Spinal cord (tissue), 10 donors: ENCODE data around the gene ACOXL. TPM values are rescaled to one million over a fixed set of nuclear protein-coding genes. Genes with fewer than 3 reads are reported as not detected.

ENCODE experiments used
- DNase-seq, 6 donors: peaks; one replicate each; pipeline versions ENCODE4 v3.0.0 to v3.0.0-alpha.2; 2013 to 2015; ENCODE audit warnings: low spot score in 6 of 6, low read depth in 4 of 6
- H3K27ac ChIP-seq: one replicate; pipeline ENCODE4 v1.5.1; 2013; ENCODE audit warnings: low read depth, low read length, control low read depth
- H3K27me3 ChIP-seq: one replicate; pipeline ENCODE4 v1.6.1; 2013; ENCODE audit warnings: low read length; ENCODE audit not compliant: control insufficient read depth, insufficient read depth
- H3K36me3 ChIP-seq: one replicate; pipeline ENCODE4 v1.6.1; 2013; ENCODE audit warnings: low read length; ENCODE audit not compliant: control insufficient read depth, insufficient read depth
- H3K4me1 ChIP-seq: one replicate; pipeline ENCODE4 v1.6.1; 2013; ENCODE audit warnings: low read length; ENCODE audit not compliant: control insufficient read depth, insufficient read depth
- H3K4me3 ChIP-seq: one replicate; pipeline ENCODE4 v1.5.1; 2013; ENCODE audit warnings: low read depth, low read length, control low read depth
- H3K9me3 ChIP-seq: one replicate; pipeline ENCODE4 v1.6.1; 2013; ENCODE audit warnings: low read length; ENCODE audit not compliant: control insufficient read depth, insufficient read depth
- WGBS: methylation state at CpG from one replicate; pipeline ENCODE4 v1.1.5; 2013; ENCODE audit warnings: missing lambda C conversion rate; ENCODE audit not compliant: insufficient coverage; 5-methylcytosine and 5-hydroxymethylcytosine counted together
- polyA plus RNA-seq, 2 donors: library from polyadenylated mRNA; unstranded; fragments of 120-200 nt; gene quantifications; one replicate each; pipeline ENCODE4 v1.2.1, GENCODE V29; 2013; ENCODE audit not compliant: insufficient read length in 2 of 2
- total RNA-seq, 2 donors: library from RNA; depleted of rRNA in 1 of 2; stranded (reverse); fragments of 120-200 nt in 1 of 2; fragments of >200 nt in 1 of 2; gene quantifications; one replicate each; pipeline versions ENCODE4 v1.2.3 to v1.2.4, GENCODE V29; 2013 to 2014
- donor health status: healthy.

ACOXL gene
- total and polyA plus RNA-seq, 4 donors: 0.06 to 0.45 (median 0.26) TPM

- no peak overlapping the region for H3K4me3 ChIP-seq
- no peak overlapping the region for H3K27ac ChIP-seq
- no peaks in the 10 kb centered on the region for H3K27me3 ChIP-seq
- H3K9me3 ChIP-seq: no peaks in the 10 kb centered on the region
- no peaks in the 10 kb centered on the region for H3K4me1 ChIP-seq
- 84% methylated on average over 10 of the region's 12 CpGs for WGBS
- H3K36me3 ChIP-seq: no peaks in the 10 kb centered on the region
- no peak for DNase-seq
Measured at GRCh38 chr2:110978756-110979470, 246.5 kb downstream of the ACOXL start.

DNA sequence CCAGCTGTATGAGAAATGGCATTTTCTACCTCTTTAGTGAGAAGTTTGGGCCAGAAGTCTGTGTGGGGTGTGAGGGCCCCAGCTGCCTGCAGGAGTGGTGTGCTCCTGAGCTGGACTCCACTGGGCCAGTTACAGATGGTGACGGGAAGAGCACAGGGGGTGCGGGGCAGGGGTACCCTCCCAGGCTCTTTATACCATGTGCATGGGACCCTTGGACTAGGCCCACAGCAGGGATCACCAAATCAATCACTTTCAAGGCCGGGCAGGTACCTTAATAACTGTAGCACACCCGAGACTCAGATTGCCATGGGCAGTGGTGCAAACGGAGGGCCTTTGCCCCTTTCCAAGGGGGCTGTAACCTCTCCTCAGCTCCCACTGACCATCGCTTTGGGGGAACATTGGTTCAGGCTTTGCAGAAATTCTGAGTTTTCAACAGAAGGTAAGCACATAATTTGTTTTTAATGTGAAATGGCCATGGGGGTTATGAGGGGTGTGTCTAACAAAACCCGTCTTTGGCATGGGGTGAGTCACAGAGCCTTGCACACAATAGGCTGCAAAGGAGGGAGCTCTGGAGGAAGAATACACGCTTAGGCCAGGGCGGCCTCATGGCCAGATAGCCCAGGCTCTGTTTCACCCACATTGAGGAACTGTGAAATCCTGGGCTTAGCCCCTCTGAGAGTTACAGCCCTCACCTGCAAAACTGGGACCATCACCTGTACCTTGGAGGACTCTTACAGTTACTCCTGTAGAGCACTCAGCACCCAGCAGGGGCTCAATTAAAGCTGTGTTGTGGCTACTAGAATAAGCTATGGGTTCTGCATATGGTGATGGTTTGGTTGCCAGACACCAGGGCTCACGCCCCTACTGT is 247.3 kb downstream of the ACOXL start:
- 97% methylated on average over 10 of the region's 10 CpGs for WGBS

GRCh38 chr2:110980339-110981062 is 248.1 kb downstream of the ACOXL start:
- Histone ChIP-seq H3K36me3 (no peaks in the 10 kb centered on the region), H3K9me3 (no peaks in the 10 kb centered on the region), H3K4me1 (no peaks in the 10 kb centered on the region), H3K27ac (no peak overlapping the region), H3K27me3 (no peaks in the 10 kb centered on the region), H3K4me3 (no peak overlapping the region)
- DNase-seq: peak in 1 of 6 donors; percentile 26
- 57% methylated on average over 12 of the region's 14 CpGs for WGBS

More for the DNA sequence above, 247.3 kb downstream of the ACOXL start:
- Histone ChIP-seq H3K4me1 (no peaks in the 10 kb centered on the region), H3K4me3 (no peak overlapping the region), H3K27me3 (no peaks in the 10 kb centered on the region), H3K27ac (no peak overlapping the region), H3K9me3 (no peaks in the 10 kb centered on the region), H3K36me3 (no peaks in the 10 kb centered on the region)
- DNase-seq: no peak

DNA sequence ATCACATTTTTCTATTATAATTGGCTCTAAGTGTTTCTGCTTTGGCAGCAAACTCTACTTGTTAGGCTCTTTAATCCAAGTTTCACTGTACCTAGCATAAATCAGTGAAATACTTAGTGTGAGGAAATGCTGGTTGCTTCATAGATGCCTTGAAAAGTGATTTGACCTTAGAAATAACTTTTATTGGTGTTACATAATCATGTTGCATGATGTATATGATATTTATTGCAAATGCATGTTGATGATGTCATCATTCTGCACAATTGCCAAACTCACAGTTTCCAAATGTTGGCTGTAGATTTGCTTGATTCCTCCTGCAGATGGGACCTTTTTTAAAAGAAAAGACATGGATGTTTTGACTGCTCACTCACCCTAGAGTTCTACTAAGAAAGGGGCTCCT is 250.8 kb downstream of the ACOXL start:
- no peak overlapping the region for H3K4me3 ChIP-seq
- no peak overlapping the region for H3K27ac ChIP-seq
- H3K9me3 ChIP-seq: no peaks in the 10 kb centered on the region
- DNase-seq: no peak
- no peaks in the 10 kb centered on the region for H3K36me3 ChIP-seq
- H3K4me1 ChIP-seq: no peaks in the 10 kb centered on the region
- no peaks in the 10 kb centered on the region for H3K27me3 ChIP-seq

- Histone ChIP-seq H3K27me3 (no peaks in the 10 kb centered on the region), H3K36me3 (no peaks in the 10 kb centered on the region), H3K4me3 (no peak overlapping the region), H3K9me3 (no peaks in the 10 kb centered on the region), H3K4me1 (no peaks in the 10 kb centered on the region), H3K27ac (no peak overlapping the region)
- peak in 1 of 6 donors; percentile 16 for DNase-seq
- WGBS: 98% methylated on average over 5 of the region's 8 CpGs
Measured at GRCh38 chr2:110984694-110985490, 252.5 kb downstream of the ACOXL start.

GRCh38 chr2:110990440-110990839 is 258.1 kb downstream of the ACOXL start:
- H3K4me3 ChIP-seq: no peak overlapping the region
- no peak overlapping the region for H3K27ac ChIP-seq
- no peak for DNase-seq
- H3K27me3 ChIP-seq: no peaks in the 10 kb centered on the region
- no peaks in the 10 kb centered on the region for H3K36me3 ChIP-seq
- WGBS: no CpG with 5 or more reads among the region's 2 CpGs
- H3K4me1 ChIP-seq: no peaks in the 10 kb centered on the region
- no peaks in the 10 kb centered on the region for H3K9me3 ChIP-seq

DNA sequence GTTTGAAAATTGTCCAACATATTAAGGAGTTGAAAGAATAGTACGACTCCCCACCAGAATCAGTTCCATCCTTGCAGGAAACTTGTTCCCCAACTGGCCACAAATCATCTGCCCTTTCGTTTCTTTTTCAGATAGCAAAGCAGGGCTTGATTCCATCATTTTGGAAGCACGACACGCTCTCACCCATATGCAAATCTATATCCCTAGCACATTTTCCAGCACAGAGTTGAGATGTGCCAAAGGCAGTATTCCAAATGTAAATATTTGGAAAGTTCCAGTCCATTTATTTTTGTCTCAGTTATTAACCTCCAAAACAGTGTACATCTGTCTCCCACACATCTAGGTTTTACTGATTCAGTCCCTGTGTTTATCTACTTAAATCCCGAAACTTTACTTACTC is 259.5 kb downstream of the ACOXL start:
- no peaks in the 10 kb centered on the region for H3K27me3 ChIP-seq
- 70% methylated on average over 2 of the region's 5 CpGs for WGBS
- no peaks in the 10 kb centered on the region for H3K4me1 ChIP-seq
- no peaks in the 10 kb centered on the region for H3K36me3 ChIP-seq
- H3K4me3 ChIP-seq: no peak overlapping the region
- no peaks in the 10 kb centered on the region for H3K9me3 ChIP-seq
- H3K27ac ChIP-seq: no peak overlapping the region
- DNase-seq: peak in 2 of 6 donors; percentile 7 to 44

GRCh38 chr2:110992886-110993285 is 260.5 kb downstream of the ACOXL start:
- no peak for DNase-seq
- Histone ChIP-seq H3K9me3 (no peaks in the 10 kb centered on the region), H3K36me3 (no peaks in the 10 kb centered on the region), H3K27ac (no peak overlapping the region), H3K4me3 (no peak overlapping the region), H3K27me3 (no peaks in the 10 kb centered on the region), H3K4me1 (no peaks in the 10 kb centered on the region)
- WGBS: 60% methylated on average over 1 of the region's 2 CpGs
